Fibroblast of lung (primary cell): ENCODE data around the gene TMPRSS9. TPM values are rescaled to one million over a fixed set of nuclear protein-coding genes. Genes with fewer than 3 reads are reported as not detected.

ENCODE experiments used
- DNase-seq, 2 donors: peaks; one replicate each; pipeline versions ENCODE4 v3.0.0 to v3.0.0-alpha.2; 2010; ENCODE audit warnings: low read depth in 2 of 2
- H2AFZ ChIP-seq: 2 replicates; pipeline ENCODE4 v1.5.1; 2012; ENCODE audit warnings: low read length, control low read depth, inconsistent platforms
- H3K27ac ChIP-seq: 2 replicates; pipeline ENCODE4 v1.5.1; 2011; ENCODE audit warnings: low read length, control low read depth; ENCODE audit not compliant: insufficient read depth
- H3K27me3 ChIP-seq: 2 replicates; pipeline ENCODE4 v1.5.1; 2011; ENCODE audit warnings: mild to moderate bottlenecking, low read length; ENCODE audit not compliant: control insufficient read depth, insufficient read depth
- H3K36me3 ChIP-seq: 2 replicates; pipeline ENCODE4 v1.5.1; 2011; ENCODE audit warnings: low read length; ENCODE audit not compliant: control insufficient read depth, insufficient read depth
- H3K4me1 ChIP-seq: 2 replicates; pipeline ENCODE4 v1.5.1; 2011; ENCODE audit warnings: low read length; ENCODE audit not compliant: control insufficient read depth, insufficient read depth; ENCODE audit errors: extremely low read depth
- H3K4me2 ChIP-seq: 2 replicates; pipeline ENCODE4 v1.5.1; 2011; ENCODE audit warnings: low read length, control low read depth; ENCODE audit not compliant: insufficient read depth; ENCODE audit errors: extremely low read depth
- H3K4me3 ChIP-seq, 4 experiments: fragments of 200-600 bp in 1 of 4; sonication (generic) in 1 of 4; replicated peaks in 1 of 4; 2 replicates each; pipeline ENCODE4 v1.5.1; 2011 to 2016; ENCODE audit warnings: low read length in 4 of 4, low read depth in 3 of 4, mild to moderate bottlenecking in 3 of 4, control low read depth in 2 of 4, inconsistent platforms in 1 of 4, mixed read lengths in 1 of 4; ENCODE audit not compliant: insufficient read depth in 1 of 4; ENCODE audit errors: control extremely low read depth in 1 of 4
- H3K79me2 ChIP-seq: 2 replicates; pipeline ENCODE4 v1.5.1; 2012; ENCODE audit warnings: mild to moderate bottlenecking, low read length, inconsistent platforms; ENCODE audit not compliant: control insufficient read depth, insufficient read depth
- H3K9ac ChIP-seq: 2 replicates; pipeline ENCODE4 v1.5.1; 2011; ENCODE audit warnings: mild to moderate bottlenecking, low read length, control low read depth; ENCODE audit not compliant: insufficient read depth
- H3K9me3 ChIP-seq: 2 replicates; pipeline ENCODE4 v1.5.1; 2012; ENCODE audit warnings: low read depth, low read length; ENCODE audit not compliant: control insufficient read depth, insufficient read depth
- H4K20me1 ChIP-seq: 2 replicates; pipeline ENCODE4 v1.5.1; 2011; ENCODE audit warnings: low read length; ENCODE audit not compliant: control insufficient read depth, insufficient read depth; ENCODE audit errors: extremely low read depth
- CTCF ChIP-seq, 2 donors: IDR thresholded peaks in 1 of 2; conservative IDR thresholded peaks in 1 of 2; 1 replicate in 1 of 2; 2 replicates in 1 of 2; pipeline ENCODE4 v1.5.1; 2011 to 2012; ENCODE audit warnings: low read length in 2 of 2, control low read depth in 1 of 2, inconsistent platforms in 1 of 2, low read depth in 1 of 2, mild to moderate bottlenecking in 1 of 2
- EZH2 ChIP-seq: IDR thresholded peaks from 2 replicates; pipeline ENCODE4 v1.5.1; 2012; ENCODE audit warnings: low read length, control low read depth, mild to moderate bottlenecking; ENCODE audit errors: missing control alignments
- polyA plus RNA-seq, 2 donors: library from polyadenylated mRNA; depleted of rRNA in 1 of 2; stranded (reverse) in 1 of 2; unstranded in 1 of 2; fragments of >200 nt; gene quantifications; 2 replicates each; pipeline ENCODE4 v1.2.1, GENCODE V29; 2011 to 2012; ENCODE audit warnings: missing spikeins in 1 of 2
- total RNA-seq: library from RNA; depleted of rRNA; stranded (reverse); fragments of >200 nt; gene quantifications from 2 replicates; pipeline ENCODE4 v1.2.1, GENCODE V29; 2014

The TMPRSS9 gene
- total and polyA plus RNA-seq, 2 donors (not counting 1 experiment from before 2014, with no cell fraction given), result not detected

GRCh38 chr19:2361246-2362045 lies 1.4 kb downstream of the TMPRSS9 start:
- H3K9me3 ChIP-seq, result no peaks in the 10 kb centered on the region
- no peaks in the 10 kb centered on the region for H3K4me1 ChIP-seq
- H3K27ac ChIP-seq, result no peak overlapping the region
- no peak for DNase-seq
- H3K27me3 ChIP-seq, result peaks cover 8% of the 10 kb centered on the region
- TF ChIP-seq EZH2 (no peak), CTCF (conservative IDR thresholded peaks at IDR 0.05 in 1 of 2, IDR thresholded peaks at IDR 0.05 in 1 of 2; ENCODE audit: low read depth in 1 of 2, low read length in 2 of 2) (no peak)
- H3K9ac ChIP-seq, result no peak overlapping the region
- H2AFZ ChIP-seq, result no peak overlapping the region
- no peaks in the 10 kb centered on the region for H3K36me3 ChIP-seq
- no peak overlapping the region for H3K4me2 ChIP-seq
- H3K79me2 ChIP-seq, result no peaks in the 10 kb centered on the region
- no peak overlapping the region for H3K4me3 ChIP-seq
- no peaks in the 10 kb centered on the region for H4K20me1 ChIP-seq

GRCh38 chr19:2362046-2362969 lies 2.2 kb downstream of the TMPRSS9 start:
- H3K79me2 ChIP-seq, result no peaks in the 10 kb centered on the region
- no peak for DNase-seq
- H2AFZ ChIP-seq, result no peak overlapping the region
- H3K4me2 ChIP-seq, result no peak overlapping the region
- no peaks in the 10 kb centered on the region for H3K36me3 ChIP-seq
- H3K9me3 ChIP-seq, result no peaks in the 10 kb centered on the region
- H4K20me1 ChIP-seq, result no peaks in the 10 kb centered on the region
- no peak overlapping the region for H3K27ac ChIP-seq
- H3K4me1 ChIP-seq, result no peaks in the 10 kb centered on the region
- no peak for TF ChIP-seq EZH2
- no peak for TF ChIP-seq CTCF (conservative IDR thresholded peaks at IDR 0.05 in 1 of 2, IDR thresholded peaks at IDR 0.05 in 1 of 2; ENCODE audit: low read depth in 1 of 2, low read length in 2 of 2)
- no peak overlapping the region for H3K9ac ChIP-seq
- no peak overlapping the region for H3K4me3 ChIP-seq
- peaks cover 8% of the 10 kb centered on the region for H3K27me3 ChIP-seq

GRCh38 chr19:2362970-2363300 lies 2.9 kb downstream of the TMPRSS9 start:
- no peak overlapping the region for H3K4me2 ChIP-seq
- no peak overlapping the region for H3K4me3 ChIP-seq
- H3K27me3 ChIP-seq, result peaks cover 8% of the 10 kb centered on the region
- TF ChIP-seq EZH2 (no peak), CTCF (conservative IDR thresholded peaks at IDR 0.05 in 1 of 2, IDR thresholded peaks at IDR 0.05 in 1 of 2; ENCODE audit: low read depth in 1 of 2, low read length in 2 of 2) (no peak)
- H3K9me3 ChIP-seq, result no peaks in the 10 kb centered on the region
- no peak overlapping the region for H3K27ac ChIP-seq
- no peaks in the 10 kb centered on the region for H3K4me1 ChIP-seq
- no peaks in the 10 kb centered on the region for H4K20me1 ChIP-seq
- H3K9ac ChIP-seq, result no peak overlapping the region
- H2AFZ ChIP-seq, result no peak overlapping the region
- DNase-seq, result no peak
- H3K79me2 ChIP-seq, result no peaks in the 10 kb centered on the region
- H3K36me3 ChIP-seq, result no peaks in the 10 kb centered on the region
